Subcutaneous abdominal adipose tissue (tissue), 5 donors: ENCODE results near the gene NPBWR2.
"Not testable (repeated sequence)": the region's sequence is repeated elsewhere in the genome, so short reads cannot be mapped to it uniquely, and the experiment has no call there.

Experiments
- H3K27ac ChIP-seq: one replicate; pipeline ENCODE4 v1.7.0; 2013; ENCODE audit warnings: low read depth, mild to moderate bottlenecking, inconsistent platforms, low read length, moderate library complexity
- H3K27me3 ChIP-seq, 5 donors: one replicate each; pipeline ENCODE4 v1.7.0; 2013; ENCODE audit warnings: low read length in 5 of 5, inconsistent platforms in 1 of 5; ENCODE audit not compliant: control insufficient read depth in 5 of 5, insufficient read depth in 4 of 5
- H3K36me3 ChIP-seq, 5 donors: one replicate each; pipeline ENCODE4 v1.7.0; 2013; ENCODE audit warnings: low read length in 5 of 5; ENCODE audit not compliant: control insufficient read depth in 5 of 5, insufficient read depth in 5 of 5
- H3K4me1 ChIP-seq, 5 donors: one replicate each; pipeline ENCODE4 v1.7.0; 2013; ENCODE audit warnings: low read length in 5 of 5, mild to moderate bottlenecking in 3 of 5, moderate library complexity in 1 of 5; ENCODE audit not compliant: control insufficient read depth in 5 of 5, insufficient read depth in 5 of 5
- H3K4me3 ChIP-seq, 5 donors: one replicate each; pipeline ENCODE4 v1.7.0; 2013; ENCODE audit warnings: low read length in 5 of 5, low read depth in 1 of 5
- H3K9ac ChIP-seq, 5 donors: one replicate each; pipeline ENCODE4 v1.7.0; 2013; ENCODE audit warnings: low read length in 5 of 5, mild to moderate bottlenecking in 4 of 5, moderate library complexity in 3 of 5
- H3K9me3 ChIP-seq, 5 donors: one replicate each; pipeline ENCODE4 v1.7.0; 2013; ENCODE audit warnings: low read length in 5 of 5; ENCODE audit not compliant: control insufficient read depth in 5 of 5
- donor health status: healthy.
- donor health status: healthy.
- donor health status: healthy.
- donor health status: healthy.
- donor health status: healthy.

The NPBWR2 gene

GRCh38 chr20:64143018-64143801 lies 35.8 kb upstream of the NPBWR2 start:
- H3K9me3 ChIP-seq: peaks cover 2 to 15% (median 10%) of the 10 kb centered on the region in 5 donors
- H3K27me3 ChIP-seq: peaks cover 6 to 33% (median 14%) of the 10 kb centered on the region in 5 donors

DNA sequence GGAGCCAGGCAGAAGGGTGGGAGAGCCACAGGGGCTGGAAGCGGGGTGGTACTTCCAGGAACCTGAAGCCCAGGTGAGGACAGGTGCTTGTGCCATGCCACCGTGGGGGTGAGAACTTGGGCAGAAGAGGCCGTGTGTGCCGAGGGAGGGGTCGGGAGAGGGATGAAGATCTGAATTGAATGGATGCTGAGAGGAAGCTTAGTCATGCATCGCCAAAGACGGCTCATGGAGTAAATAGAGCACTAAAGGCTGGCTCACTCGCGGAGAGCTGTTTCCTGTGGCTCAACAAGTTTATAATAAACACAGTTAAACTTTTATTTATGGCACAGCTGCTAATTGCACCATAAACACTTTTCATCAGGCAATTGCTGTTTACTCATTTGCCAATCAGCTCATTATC lies 35.2 kb upstream of the NPBWR2 start:
- H3K27me3 ChIP-seq: peaks cover 5 to 36% (median 12%) of the 10 kb centered on the region in 5 donors
- H3K4me1 ChIP-seq: no peaks in the 10 kb centered on the region
- no peaks in the 10 kb centered on the region for H3K36me3 ChIP-seq
- peaks cover 2 to 15% (median 10%) of the 10 kb centered on the region in 5 donors for H3K9me3 ChIP-seq
- H3K4me3 ChIP-seq: no peak overlapping the region
- no peak overlapping the region for H3K9ac ChIP-seq
- H3K27ac ChIP-seq: no peak overlapping the region

More at GRCh38 chr20:64143018-64143801, 35.8 kb upstream of the NPBWR2 start:
- Histone ChIP-seq H3K4me1 (no peaks in the 10 kb centered on the region), H3K27ac (no peak overlapping the region), H3K9ac (no peak overlapping the region), H3K4me3 (no peak overlapping the region), H3K36me3 (no peaks in the 10 kb centered on the region)

- Histone ChIP-seq H3K36me3 (no peaks in the 10 kb centered on the region), H3K27me3 (peaks cover 5 to 29% (median 12%) of the 10 kb centered on the region in 5 donors), H3K27ac (no peak overlapping the region), H3K4me1 (no peaks in the 10 kb centered on the region), H3K4me3 (no peak overlapping the region), H3K9me3 (peaks cover 2 to 15% (median 10%) of the 10 kb centered on the region in 5 donors), H3K9ac (no peak overlapping the region)
These were observed 33.6 kb upstream of the NPBWR2 start for GRCh38 chr20:64140956-64141355.

DNA sequence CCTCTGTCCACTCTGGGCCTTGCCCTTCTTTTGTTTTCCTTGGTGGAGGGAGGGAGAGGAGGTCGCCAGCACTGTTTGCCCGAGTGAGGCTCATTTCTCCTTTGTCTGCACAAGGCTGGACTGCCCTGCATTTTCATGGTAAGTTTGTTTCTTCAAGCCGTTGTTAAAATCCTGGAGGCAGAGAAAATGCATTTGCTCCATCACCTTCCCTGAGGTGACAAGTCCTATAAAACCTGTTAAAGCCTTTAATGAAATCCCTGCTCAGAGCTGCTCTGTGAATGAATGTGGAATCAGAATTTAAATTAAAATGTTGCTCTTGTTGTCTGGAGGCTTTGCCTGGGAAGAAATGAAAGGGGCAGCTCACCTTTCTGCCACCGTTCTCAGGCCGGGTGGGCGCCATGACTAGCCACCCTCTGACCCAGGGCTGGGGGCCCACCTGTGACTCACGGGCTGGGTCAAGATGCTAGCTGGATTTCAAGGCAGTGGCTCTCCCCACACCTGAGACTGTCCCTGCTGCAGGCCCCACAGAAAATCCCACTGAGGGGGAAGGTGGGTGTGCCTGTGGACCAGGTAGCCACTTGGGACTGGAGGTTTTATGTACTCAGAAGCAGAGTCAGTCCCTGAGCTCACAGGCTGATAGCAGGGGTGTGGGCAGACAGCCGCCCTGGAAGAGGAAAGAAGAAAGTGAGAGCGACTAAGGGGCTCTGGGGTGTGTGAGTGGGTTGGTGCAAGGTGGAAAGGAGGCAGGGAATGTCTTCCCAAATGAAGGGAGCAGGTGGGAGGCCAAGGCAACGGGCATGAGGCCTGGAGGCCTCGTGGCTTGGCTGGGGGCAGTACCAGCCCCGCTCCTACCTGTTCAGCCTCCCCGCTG lies 32.9 kb upstream of the NPBWR2 start:
- peaks cover 5 to 32% (median 12%) of the 10 kb centered on the region in 5 donors for H3K27me3 ChIP-seq
- no peak overlapping the region for H3K27ac ChIP-seq
- H3K9ac ChIP-seq: no peak overlapping the region
- peaks cover 2 to 9% (median 4%) of the 10 kb centered on the region in 5 donors for H3K9me3 ChIP-seq
- no peaks in the 10 kb centered on the region for H3K36me3 ChIP-seq
- no peak overlapping the region for H3K4me3 ChIP-seq
- H3K4me1 ChIP-seq: no peaks in the 10 kb centered on the region

DNA sequence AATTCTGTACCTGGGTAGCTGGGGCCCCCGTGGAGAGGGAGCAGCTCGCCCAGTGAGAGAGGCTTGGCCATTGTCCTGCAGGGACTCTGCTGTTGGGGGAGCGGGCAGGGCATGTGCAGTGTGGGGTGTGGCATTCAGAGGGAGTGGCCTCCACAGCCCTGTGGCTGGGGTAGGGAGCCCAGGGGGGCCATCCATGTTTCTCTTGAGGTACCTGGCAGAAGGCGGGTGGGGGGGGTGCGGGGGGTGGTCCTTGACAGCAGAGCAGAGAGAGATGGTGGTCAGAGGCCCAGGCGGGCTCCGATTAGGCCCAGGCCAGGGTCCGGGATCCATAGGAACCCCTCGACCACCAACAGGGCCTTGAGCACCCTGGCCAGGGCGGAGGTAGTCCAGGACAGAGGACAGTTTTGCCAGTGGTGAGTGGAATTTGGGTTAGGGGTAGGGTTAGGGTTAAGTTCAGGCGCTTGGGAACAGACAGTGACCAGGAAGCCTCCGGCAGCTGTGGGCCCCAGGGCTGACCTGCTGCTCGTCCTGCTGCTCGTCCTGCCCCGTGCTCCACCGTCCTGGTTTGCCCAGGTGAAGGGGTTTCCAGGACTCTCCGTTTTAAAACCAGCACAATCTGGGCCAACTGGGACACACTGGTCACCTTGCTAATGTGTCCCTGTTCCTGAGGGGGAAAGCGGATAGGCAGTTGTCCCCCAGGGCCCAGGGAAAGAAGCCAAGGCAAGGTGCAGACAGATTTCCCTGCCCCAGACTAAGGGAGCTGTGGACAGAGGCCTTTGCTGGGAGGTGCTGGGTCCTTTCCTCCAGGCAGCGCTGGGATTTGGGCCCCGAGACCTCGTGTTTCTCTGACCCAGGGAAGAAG lies 32.1 kb upstream of the NPBWR2 start:
- no peak overlapping the region for H3K9ac ChIP-seq
- peaks cover 0 to under 1% (median 0%) of the 10 kb centered on the region in 5 donors for H3K9me3 ChIP-seq
- H3K27ac ChIP-seq: no peak overlapping the region
- no peaks in the 10 kb centered on the region for H3K36me3 ChIP-seq
- H3K27me3 ChIP-seq: peaks cover 5 to 32% (median 14%) of the 10 kb centered on the region in 5 donors
- no peaks in the 10 kb centered on the region for H3K4me1 ChIP-seq
- no peak overlapping the region for H3K4me3 ChIP-seq

DNA sequence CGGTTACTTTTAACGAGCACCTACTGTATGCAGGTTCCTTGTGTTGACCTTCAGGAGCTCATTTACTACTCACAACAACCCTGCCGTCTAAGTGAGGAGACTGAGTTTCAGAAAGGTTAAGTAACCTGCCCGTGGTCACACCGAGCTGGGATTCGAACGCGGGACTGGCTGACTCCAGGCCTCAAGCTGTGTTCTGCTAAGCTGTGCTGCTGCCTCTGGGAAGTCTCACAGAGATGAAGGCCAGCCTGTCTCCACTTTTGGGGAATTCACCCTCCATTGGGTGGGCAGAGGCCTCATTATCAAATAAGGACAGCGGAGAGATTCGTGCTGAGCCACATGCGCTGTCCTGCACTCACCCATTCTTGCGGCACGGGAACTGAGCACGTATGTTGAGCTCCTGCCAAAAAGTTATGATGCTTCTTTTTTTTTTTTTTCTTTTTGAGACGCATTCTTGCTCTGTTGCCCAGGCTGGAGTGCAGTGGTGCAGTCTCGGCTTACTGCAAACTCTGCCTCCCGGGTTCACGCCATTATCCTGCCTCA lies 31.0 kb upstream of the NPBWR2 start:
- no peak overlapping the region for H3K27ac ChIP-seq
- no peaks in the 10 kb centered on the region for H3K4me1 ChIP-seq
- H3K9ac ChIP-seq: no peak overlapping the region
- no peaks in the 10 kb centered on the region for H3K36me3 ChIP-seq
- peaks cover 5 to 30% (median 14%) of the 10 kb centered on the region in 5 donors for H3K27me3 ChIP-seq
- no peak overlapping the region for H3K4me3 ChIP-seq
- H3K9me3 ChIP-seq: no peaks in the 10 kb centered on the region

- no peak overlapping the region for H3K27ac ChIP-seq
- H3K9ac ChIP-seq: no peak overlapping the region
- no peak overlapping the region for H3K4me3 ChIP-seq
- H3K27me3 ChIP-seq: peaks cover under 1 to 23% (median 9%) of the 10 kb centered on the region in 5 donors
- H3K4me1 ChIP-seq: no peaks in the 10 kb centered on the region
- no peaks in the 10 kb centered on the region for H3K36me3 ChIP-seq
- H3K9me3 ChIP-seq: no peaks in the 10 kb centered on the region
These were observed 30.2 kb upstream of the NPBWR2 start for GRCh38 chr20:64137598-64138031.

DNA sequence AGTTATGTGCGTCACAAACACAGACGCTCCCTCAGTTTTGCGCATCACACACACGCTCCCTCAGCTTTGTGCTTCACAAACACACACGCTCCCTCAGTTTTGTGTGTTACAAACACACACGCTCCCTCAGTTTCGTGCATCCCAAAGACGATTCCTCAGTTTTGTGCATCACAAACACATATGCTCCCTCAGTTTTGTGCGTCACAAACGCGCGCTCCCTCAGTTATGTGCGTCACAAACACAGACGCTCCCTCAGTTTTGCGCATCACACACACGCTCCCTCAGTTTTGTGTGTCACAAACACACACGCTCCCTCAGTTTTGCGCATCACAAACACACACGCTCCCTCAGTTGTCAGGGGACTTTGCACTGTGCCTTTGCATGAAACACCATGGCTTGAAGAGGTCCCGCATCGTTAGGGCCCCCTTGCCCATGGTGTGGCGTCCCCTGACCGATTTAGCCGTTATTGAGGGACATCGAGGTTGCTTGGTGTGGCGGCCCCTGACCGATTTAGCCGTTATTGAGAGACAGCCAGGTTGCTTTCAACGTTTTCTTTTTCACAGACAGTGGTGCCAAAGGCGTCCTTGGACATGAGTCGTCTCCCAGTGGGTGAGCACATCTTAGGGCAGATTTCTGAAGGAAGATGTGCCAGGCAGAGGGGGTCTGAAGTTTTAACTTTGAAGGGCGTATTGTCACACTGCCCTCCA lies 28.8 kb upstream of the NPBWR2 start:
- Histone ChIP-seq H3K27me3 (peaks cover 0 to 18% (median 5%) of the 10 kb centered on the region in 5 donors), H3K4me3 (no peak overlapping the region), H3K36me3 (no peaks in the 10 kb centered on the region), H3K9me3 (no peaks in the 10 kb centered on the region), H3K9ac (no peak overlapping the region), H3K27ac (no peak overlapping the region), H3K4me1 (no peaks in the 10 kb centered on the region)

- peaks cover under 1 to 12% (median 6%) of the 10 kb centered on the region in 5 donors for H3K27me3 ChIP-seq
- not testable (repeated sequence) for H3K9ac ChIP-seq, H3K9me3 ChIP-seq, H3K27ac ChIP-seq, H3K4me1 ChIP-seq, H3K36me3 ChIP-seq, H3K4me3 ChIP-seq
These were observed 27.4 kb upstream of the NPBWR2 start for GRCh38 chr20:64134744-64135143.
